ENCODE measurements around the gene MS4A14. TPM values are rescaled to one million over a fixed set of nuclear protein-coding genes. Genes with fewer than 3 reads are reported as not detected.
"Not testable (repeated sequence)": the region's sequence is repeated elsewhere in the genome, so short reads cannot be mapped to it uniquely, and the experiment has no call there.

MS4A14 gene
- total RNA-seq, 1 experiment from 2014 or later, result not detected

GRCh38 chr11:60378354-60378753, 17.9 kb upstream of the MS4A14 start, which contains the start of gene MS4A7:
TSS of gene MS4A7 (plus strand) at chr11:60378532. CDS start at chr11:60383142, 4,610 bp downstream.
- DNase-seq (ENCODE audit: extremely low read depth, low read depth), result no peak

DNA sequence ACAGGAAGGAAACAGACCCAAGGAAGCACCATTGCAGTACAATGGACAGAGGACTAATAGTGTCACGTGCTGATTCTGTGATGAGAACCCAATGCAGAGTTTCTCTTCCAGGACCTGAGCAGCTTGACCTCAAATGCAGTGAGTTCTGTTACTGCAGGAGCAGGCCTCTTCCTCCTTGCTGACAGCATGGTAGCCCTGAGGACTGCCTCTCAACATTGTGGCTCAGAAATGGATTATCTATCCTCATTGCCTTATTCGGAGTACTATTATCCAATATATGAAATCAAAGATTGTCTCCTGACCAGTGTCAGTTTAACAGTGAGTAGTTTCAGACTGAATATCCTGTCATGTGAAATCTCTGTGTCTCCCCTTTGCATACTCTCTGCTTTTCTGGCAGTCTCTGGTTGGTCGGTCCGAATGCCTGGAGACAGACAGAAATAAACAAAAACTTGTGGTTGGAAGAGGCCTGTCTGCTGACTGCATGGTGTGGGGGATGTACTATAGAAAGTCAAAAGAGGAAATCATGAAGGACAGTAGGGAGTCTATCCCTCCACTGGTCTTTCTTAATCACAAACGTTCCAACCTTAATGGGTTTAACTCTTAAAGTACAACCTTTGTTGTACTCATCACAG, 6.9 kb upstream of the MS4A14 start:
- DNase-seq (ENCODE audit: extremely low read depth, low read depth), result no peak

DNA sequence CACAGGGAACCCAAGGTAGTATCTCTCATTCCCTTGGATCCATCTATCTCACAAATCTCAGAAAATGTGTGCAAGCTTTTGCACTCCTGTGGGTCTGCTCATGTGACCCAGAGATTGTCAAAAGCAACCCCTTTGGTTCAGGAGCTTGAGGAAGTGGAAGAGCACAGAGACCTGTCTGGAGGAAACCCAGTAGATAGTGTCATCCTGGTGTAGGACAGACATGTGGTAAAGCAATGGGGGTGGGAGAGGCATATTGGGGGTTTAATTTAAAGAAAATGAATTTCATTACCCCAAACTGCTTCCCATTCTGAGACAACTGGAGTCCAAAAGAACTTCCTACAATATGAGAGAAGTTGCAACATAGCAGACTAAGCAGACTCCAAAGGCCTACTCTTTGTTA, 5.8 kb upstream of the MS4A14 start:
- DNase-seq (ENCODE audit: extremely low read depth, low read depth), result no peak

GRCh38 chr11:60392361-60392760, 3.9 kb upstream of the MS4A14 start:
- no peak for DNase-seq (ENCODE audit: extremely low read depth, low read depth)

DNA sequence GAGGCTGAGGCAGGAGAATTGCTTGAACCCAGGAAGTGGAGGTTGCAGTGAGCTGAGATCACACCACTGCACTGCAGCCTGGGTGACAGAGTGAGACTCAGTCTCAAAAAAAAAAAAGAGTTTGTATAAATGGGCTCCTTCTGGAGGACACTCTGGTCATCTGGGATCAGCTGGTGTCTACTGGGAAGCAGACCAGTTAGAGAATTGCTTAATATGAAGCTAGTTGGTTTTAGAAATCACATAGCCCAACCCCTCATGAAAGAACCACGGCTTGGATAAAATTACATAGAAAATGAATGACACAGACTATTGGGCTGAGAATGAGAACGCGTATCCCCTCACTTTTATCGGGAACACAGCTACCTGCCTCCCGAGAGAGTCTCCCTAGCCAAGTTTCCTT, 3.2 kb upstream of the MS4A14 start:
- DNase-seq (ENCODE audit: extremely low read depth, low read depth), result no peak

GRCh38 chr11:60394666-60395380, 1.4 kb upstream of the MS4A14 start:
- no peak for DNase-seq (ENCODE audit: extremely low read depth, low read depth)

GRCh38 chr11:60396799-60397198, 540 bp downstream of the MS4A14 start:
- DNase-seq (ENCODE audit: extremely low read depth, low read depth), result no peak

DNA sequence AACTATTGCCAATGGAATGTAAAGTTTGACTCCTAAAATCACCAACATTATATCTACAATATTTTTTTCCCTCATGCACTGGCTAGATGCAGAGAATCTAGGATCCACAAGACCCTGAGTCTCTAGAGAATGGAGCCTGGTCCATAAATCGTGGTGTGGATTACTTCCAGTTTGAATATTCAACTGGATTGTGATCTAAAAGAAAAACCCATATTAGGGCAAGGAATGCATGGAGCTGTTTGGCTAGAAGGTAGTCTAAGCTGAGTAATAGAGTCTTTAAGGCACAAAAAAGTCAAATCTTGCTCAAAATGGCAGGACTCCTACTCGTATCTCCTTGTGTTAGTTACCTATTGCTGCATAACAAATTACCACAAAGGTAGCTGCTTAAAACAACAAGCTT, 23.8 kb downstream of the MS4A14 start:
- no peak for DNase-seq (ENCODE audit: extremely low read depth, low read depth)

GRCh38 chr11:60422609-60423008, 26.4 kb downstream of the MS4A14 start:
- no peak for DNase-seq (ENCODE audit: extremely low read depth, low read depth)

DNA sequence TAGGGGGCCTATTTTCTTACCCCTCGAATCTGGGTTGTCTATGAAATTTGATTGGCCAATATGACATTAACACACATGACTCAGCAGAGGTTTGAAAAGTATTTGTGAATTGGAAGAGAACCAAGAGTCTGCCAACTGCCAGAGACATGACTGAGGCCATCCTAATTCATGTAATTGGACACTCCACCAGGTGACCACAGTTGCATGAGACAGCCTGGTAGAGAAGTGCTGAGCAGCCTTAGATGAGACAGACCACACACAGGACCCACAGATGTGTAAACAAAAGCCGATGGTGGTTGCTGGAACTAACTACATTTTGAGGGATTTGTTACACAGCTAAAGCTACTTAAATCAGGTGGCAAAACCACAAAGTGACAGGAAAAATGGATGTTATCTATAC, 32.3 kb downstream of the MS4A14 start:
- DNase-seq (ENCODE audit: extremely low read depth, low read depth), result no peak

DNA sequence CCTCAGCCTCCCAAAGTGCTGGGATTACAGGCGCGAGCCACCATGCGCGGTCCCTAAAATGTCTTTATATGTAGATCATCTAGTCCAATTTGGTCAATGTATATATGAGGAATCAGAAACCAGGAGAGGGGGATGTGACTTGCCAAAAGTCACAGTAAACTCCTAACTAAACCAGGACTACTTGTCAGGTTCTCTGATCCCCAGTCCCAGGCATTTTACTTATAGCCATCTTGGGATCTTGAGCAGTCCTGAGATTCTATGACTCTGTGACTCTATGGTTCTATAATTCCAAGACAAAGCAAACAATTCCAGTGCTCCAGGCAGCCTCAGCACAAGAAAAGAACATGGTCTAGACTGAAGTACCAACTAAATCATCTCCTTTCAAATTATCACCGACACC, 33.0 kb downstream of the MS4A14 start, which contains the start of gene MS4A5:
TSS of gene MS4A5 (plus strand) at position 301 of the 400 bp plus-strand sequence. CDS start 103 bp downstream, outside the sequence.
- DNase-seq (ENCODE audit: extremely low read depth, low read depth), result no peak

DNA sequence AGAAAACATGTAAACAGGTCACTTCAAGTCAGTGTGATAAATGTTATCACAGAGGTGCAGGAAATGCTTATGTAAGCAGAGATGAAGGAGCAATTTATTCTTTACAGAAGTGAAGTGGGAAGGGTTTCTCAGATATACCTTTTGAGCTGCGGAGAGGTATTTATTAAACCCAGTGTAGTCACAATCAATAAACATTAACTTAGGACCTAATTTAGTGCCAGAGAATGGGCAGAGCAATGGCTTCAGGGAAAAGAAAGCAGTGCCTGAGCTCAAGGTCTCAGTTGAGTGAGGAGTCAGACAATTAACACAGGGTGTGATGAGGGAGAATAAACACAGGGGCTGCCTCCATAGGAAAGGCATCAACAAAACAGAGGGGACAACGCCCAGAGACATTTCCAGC, 35.0 kb downstream of the MS4A14 start:
- no peak for DNase-seq (ENCODE audit: extremely low read depth, low read depth)

- no peak for DNase-seq (ENCODE audit: extremely low read depth, low read depth)
These were observed 37.1 kb downstream of the MS4A14 start for GRCh38 chr11:60433401-60433800.

DNA sequence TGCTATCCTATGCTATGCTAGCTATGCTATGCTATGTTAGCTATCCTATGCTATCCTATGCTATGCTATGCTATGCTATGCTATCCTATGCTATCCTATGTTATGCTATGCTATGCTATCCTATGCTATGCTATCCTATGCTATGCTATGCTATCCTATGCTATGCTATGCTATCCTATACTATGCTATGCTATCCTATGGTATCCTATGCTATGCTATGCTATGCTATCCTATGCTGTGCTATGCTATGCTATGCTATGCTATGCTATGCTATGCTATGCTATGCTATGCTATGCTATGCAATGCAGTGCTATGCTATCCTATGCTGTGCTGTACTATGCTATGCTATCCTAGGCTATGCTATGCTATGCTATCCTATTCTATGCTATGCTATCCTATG, 50.8 kb downstream of the MS4A14 start:
- DNase-seq (ENCODE audit: extremely low read depth, low read depth), result no peak

DNA sequence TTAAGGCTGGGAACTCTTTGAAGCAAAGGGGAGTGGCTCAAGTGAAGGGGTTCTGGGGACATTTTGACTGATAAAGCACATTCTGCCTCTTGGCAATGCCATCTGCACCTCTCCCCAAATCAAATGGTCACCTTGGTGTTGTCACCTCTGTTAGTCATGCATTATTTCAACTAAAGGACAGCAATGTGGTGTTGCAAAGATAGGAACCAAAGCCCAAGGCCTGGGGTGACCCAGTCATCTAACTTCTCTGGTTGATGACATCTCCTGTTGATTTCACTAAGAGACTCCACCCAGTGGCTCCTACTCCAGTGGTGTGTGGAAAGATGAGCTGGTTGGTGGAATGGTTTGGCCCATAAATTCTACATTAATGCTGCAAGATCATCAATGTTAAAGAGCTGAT, 51.6 kb downstream of the MS4A14 start:
- no peak for DNase-seq (ENCODE audit: extremely low read depth, low read depth)

- DNase-seq (ENCODE audit: extremely low read depth, low read depth), result not testable (repeated sequence)
These were observed 54.9 kb downstream of the MS4A14 start for GRCh38 chr11:60451185-60451584.

GRCh38 chr11:60454212-60454611, 58.0 kb downstream of the MS4A14 start:
- no peak for DNase-seq (ENCODE audit: extremely low read depth, low read depth)

DNA sequence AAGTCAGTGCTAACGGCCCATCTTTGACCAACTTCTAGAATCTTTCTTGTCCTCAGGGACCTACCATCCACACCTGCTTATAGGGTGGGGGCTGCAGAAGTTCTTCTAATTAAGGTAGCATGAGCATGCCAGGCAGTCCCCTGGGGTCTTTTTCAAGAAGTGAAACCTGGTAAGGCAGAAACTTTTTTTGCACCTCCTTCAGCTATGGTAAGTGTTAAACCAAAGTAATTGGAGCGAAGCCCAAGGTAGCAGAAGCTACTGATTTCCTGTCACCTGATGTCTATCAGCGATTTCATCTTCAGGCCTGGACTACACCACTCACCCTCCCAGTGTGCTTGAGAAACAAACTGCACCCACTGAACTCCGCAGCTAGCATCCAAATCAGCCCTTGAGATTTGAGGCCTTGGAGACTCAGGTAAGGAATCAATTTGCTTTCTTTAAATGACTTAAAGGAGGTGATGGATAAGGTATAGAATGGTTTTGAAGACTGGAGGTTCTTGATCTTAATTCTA, 59.3 kb downstream of the MS4A14 start, which contains the start of gene MS4A1:
TSS of gene MS4A1 (plus strand) at position 317 of the 512 bp plus-strand sequence. CDS start 6,528 bp downstream, outside the sequence.
- no peak for DNase-seq (ENCODE audit: extremely low read depth, low read depth)

- no peak for DNase-seq (ENCODE audit: extremely low read depth, low read depth)
These were observed 61.3 kb downstream of the MS4A14 start for GRCh38 chr11:60457576-60457975.

- no peak for DNase-seq (ENCODE audit: extremely low read depth, low read depth)
These were observed 63.1 kb downstream of the MS4A14 start for GRCh38 chr11:60459345-60459744.
